CD4-positive, CD25-positive, alpha-beta regulatory T cell (primary cell): Measurements from ENCODE around the gene FCER2. TPM values are rescaled to one million over a fixed set of nuclear protein-coding genes. Genes with fewer than 3 reads are reported as not detected.
A peak's percentile ranks its signal among the peaks of the same experiment; 100 is the strongest.

Experiments used
- ATAC-seq, 2 donors: fragments of 150-1000 bp; cut with Tn5 transposase; one replicate each; pipeline ENCODE4 v1.10.0; 2021; ENCODE audit warnings: low read depth in 2 of 2, moderate number of reproducible peaks in 2 of 2, moderate library complexity in 1 of 2
- DNase-seq, 3 donors: peaks; one replicate each; pipeline versions ENCODE4 v3.0.0 to v3.0.0-alpha.2; 2012 to 2022; ENCODE audit warnings: mixed read lengths in 1 of 3
- H3K27ac ChIP-seq: one replicate; pipeline ENCODE4 v1.7.0; 2013; ENCODE audit warnings: mild to moderate bottlenecking, low read length; ENCODE audit not compliant: insufficient read depth, poor library complexity, severe bottlenecking
- H3K27me3 ChIP-seq: one replicate; pipeline ENCODE4 v1.7.0; 2013; ENCODE audit warnings: low read length; ENCODE audit not compliant: control insufficient read depth, insufficient read depth
- H3K36me3 ChIP-seq: one replicate; pipeline ENCODE4 v1.7.0; 2013; ENCODE audit warnings: mild to moderate bottlenecking, low read length, moderate library complexity; ENCODE audit not compliant: control insufficient read depth, insufficient read depth
- H3K4me1 ChIP-seq: 2 replicates; pipeline ENCODE4 v1.7.0; 2013; ENCODE audit warnings: mild to moderate bottlenecking, low read length; ENCODE audit not compliant: insufficient read depth, control insufficient read depth, poor library complexity, severe bottlenecking
- H3K4me3 ChIP-seq: one replicate; pipeline ENCODE4 v1.7.0; 2013; ENCODE audit warnings: low read depth, mild to moderate bottlenecking, low read length, moderate library complexity
- H3K9me3 ChIP-seq, 2 experiments: 1 replicate in 1 of 2; 2 replicates in 1 of 2; pipeline ENCODE4 v1.7.0; 2013; ENCODE audit warnings: low read length in 2 of 2, mild to moderate bottlenecking in 1 of 2, moderate library complexity in 1 of 2; ENCODE audit not compliant: control insufficient read depth in 2 of 2
- H3K27ac Mint-ChIP-seq, 3 donors: one replicate each; pipeline ENCODE4 v1.8.0; 2020 to 2022; ENCODE audit warnings: mild to moderate bottlenecking in 3 of 3, mixed read lengths in 3 of 3, moderate library complexity in 2 of 3
- H3K27me3 Mint-ChIP-seq: one replicate; pipeline ENCODE4 v1.8.0; 2022; ENCODE audit warnings: mild to moderate bottlenecking, mixed read lengths
- H3K36me3 Mint-ChIP-seq: one replicate; pipeline ENCODE4 v1.8.0; 2020; ENCODE audit warnings: mixed read lengths
- H3K4me1 Mint-ChIP-seq, 4 donors: one replicate each; pipeline ENCODE4 v1.8.0; 2020 to 2022; ENCODE audit warnings: mixed read lengths in 4 of 4, mild to moderate bottlenecking in 1 of 4
- H3K4me3 Mint-ChIP-seq, 4 donors: one replicate each; pipeline ENCODE4 v1.8.0; 2020 to 2022; ENCODE audit warnings: mild to moderate bottlenecking in 4 of 4, mixed read lengths in 4 of 4, moderate library complexity in 3 of 4
- H3K9me3 Mint-ChIP-seq, 7 donors: one replicate each; pipeline ENCODE4 v1.8.0; 2020 to 2022; ENCODE audit warnings: mixed read lengths in 7 of 7, mild to moderate bottlenecking in 3 of 7, moderate library complexity in 2 of 7
- polyA plus RNA-seq, 4 donors: library from polyadenylated mRNA; unstranded; fragments of 300-500 nt; fragmentation: Illumina TruSeq; gene quantifications; one replicate each; pipeline ENCODE4 v1.2.3, GENCODE V29; 2021
- total RNA-seq: library from RNA; stranded (reverse); gene quantifications from one replicate; pipeline ENCODE4 v1.2.3, GENCODE V29; 2022

The FCER2 gene
- total and polyA plus RNA-seq, 5 donors from 2014 or later, result 0.34 to 4.5 (median 0.48) TPM; not detected in 2

GRCh38 chr19:7678971-7679751 lies 22.8 kb downstream of the FCER2 start:
- Mint-ChIP-seq H3K4me3 (peak overlapping the region; percentile 38 to 88 (median 74)), H3K9me3 (peaks cover 0 to 1% (median 0%) of the 10 kb centered on the region in 7 donors), H3K36me3 (peaks cover 5% of the 10 kb centered on the region), H3K27me3 (peaks cover 31% of the 10 kb centered on the region), H3K27ac (peak overlapping the region; percentile 4 to 60 (median 20)), H3K4me1 (peaks cover 11 to 49% (median 20%) of the 10 kb centered on the region in 4 donors)
- DNase-seq (peak; percentile 60 to 82 (median 81)), ATAC-seq (peak; percentile 76 to 79)
- Histone ChIP-seq H3K27ac (no peak overlapping the region), H3K4me1 (peaks cover 40% of the 10 kb centered on the region), H3K9me3 (no peaks in the 10 kb centered on the region), H3K36me3 (peaks cover 6% of the 10 kb centered on the region), H3K4me3 (no peak overlapping the region), H3K27me3 (peaks cover 2% of the 10 kb centered on the region)

- peaks cover 0 to 1% (median 0%) of the 10 kb centered on the region in 7 donors for H3K9me3 Mint-ChIP-seq
- Histone ChIP-seq H3K36me3 (peaks cover 4% of the 10 kb centered on the region), H3K27ac (no peak overlapping the region), H3K4me1 (peaks cover 40% of the 10 kb centered on the region), H3K4me3 (no peak overlapping the region), H3K27me3 (peaks cover 2% of the 10 kb centered on the region), H3K9me3 (no peaks in the 10 kb centered on the region)
- H3K4me3 Mint-ChIP-seq, result peak overlapping the region in 2 of 4 donors; percentile 43 to 52
- H3K27ac Mint-ChIP-seq, result peak overlapping the region in 1 of 3 donors; percentile 69
- ATAC-seq (no peak), DNase-seq (no peak)
- H3K4me1 Mint-ChIP-seq, result peaks cover 11 to 46% (median 20%) of the 10 kb centered on the region in 4 donors
- H3K36me3 Mint-ChIP-seq, result peaks cover 4% of the 10 kb centered on the region
- peaks cover 45% of the 10 kb centered on the region for H3K27me3 Mint-ChIP-seq
Measured at GRCh38 chr19:7677669-7678311, 24.1 kb downstream of the FCER2 start.

- Mint-ChIP-seq H3K27me3 (peaks cover 45% of the 10 kb centered on the region), H3K9me3 (peaks cover 0 to 1% (median 0%) of the 10 kb centered on the region in 7 donors), H3K4me3 (peak within 1 kb of the TSS in 3 of 4 donors; percentile 43 to 52 (median 46)), H3K36me3 (no peaks in the 10 kb centered on the region), H3K27ac (peak within 1 kb of the TSS in 1 of 3 donors; percentile 87), H3K4me1 (peaks cover 11 to 43% (median 19%) of the 10 kb centered on the region in 4 donors)
- Histone ChIP-seq H3K4me1 (peaks cover 35% of the 10 kb centered on the region), H3K4me3 (no peak within 1 kb of the TSS), H3K27me3 (peaks cover 2% of the 10 kb centered on the region), H3K9me3 (no peaks in the 10 kb centered on the region), H3K27ac (no peak within 1 kb of the TSS), H3K36me3 (no peaks in the 10 kb centered on the region)
- ATAC-seq, result no peak
- DNase-seq, result no peak
Measured at GRCh38 chr19:7676854-7677253, 25.1 kb downstream of the FCER2 start, which contains the start of gene MCEMP1. TSS of gene MCEMP1 (plus strand) at chr19:7677090. CDS start at chr19:7677121, 31 bp downstream.

DNA sequence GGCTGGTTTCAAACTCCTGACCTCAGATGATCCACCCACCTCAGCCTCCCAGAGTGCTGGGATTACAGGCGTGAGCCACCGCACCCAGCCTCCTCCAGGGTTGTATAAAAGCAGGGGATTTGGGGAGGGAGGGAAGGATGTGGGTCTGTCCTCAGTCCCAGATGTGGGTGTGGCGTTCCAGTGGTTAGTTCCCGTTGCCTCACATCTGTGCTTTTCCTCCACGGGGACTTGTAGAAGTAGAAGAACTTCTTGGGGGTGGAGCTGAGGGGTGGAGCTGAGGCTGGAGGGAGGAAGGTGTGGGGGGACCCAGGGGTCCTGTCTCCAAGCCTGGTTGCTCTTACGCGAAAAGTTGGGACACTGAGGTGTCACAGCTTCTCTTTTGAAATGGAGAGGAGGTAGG lies 25.6 kb downstream of the FCER2 start:
- peaks cover 49% of the 10 kb centered on the region for H3K27me3 Mint-ChIP-seq
- peaks cover 0 to 1% (median 0%) of the 10 kb centered on the region in 7 donors for H3K9me3 Mint-ChIP-seq
- Histone ChIP-seq H3K27ac (no peak overlapping the region), H3K36me3 (no peaks in the 10 kb centered on the region), H3K9me3 (no peaks in the 10 kb centered on the region), H3K27me3 (peaks cover 2% of the 10 kb centered on the region), H3K4me1 (peaks cover 30% of the 10 kb centered on the region), H3K4me3 (no peak overlapping the region)
- no peak for DNase-seq
- peak overlapping the region in 1 of 4 donors; percentile 52 for H3K4me3 Mint-ChIP-seq
- H3K27ac Mint-ChIP-seq, result no peak overlapping the region
- H3K36me3 Mint-ChIP-seq, result no peaks in the 10 kb centered on the region
- H3K4me1 Mint-ChIP-seq, result peaks cover 9 to 40% (median 16%) of the 10 kb centered on the region in 4 donors
- no peak for ATAC-seq

DNA sequence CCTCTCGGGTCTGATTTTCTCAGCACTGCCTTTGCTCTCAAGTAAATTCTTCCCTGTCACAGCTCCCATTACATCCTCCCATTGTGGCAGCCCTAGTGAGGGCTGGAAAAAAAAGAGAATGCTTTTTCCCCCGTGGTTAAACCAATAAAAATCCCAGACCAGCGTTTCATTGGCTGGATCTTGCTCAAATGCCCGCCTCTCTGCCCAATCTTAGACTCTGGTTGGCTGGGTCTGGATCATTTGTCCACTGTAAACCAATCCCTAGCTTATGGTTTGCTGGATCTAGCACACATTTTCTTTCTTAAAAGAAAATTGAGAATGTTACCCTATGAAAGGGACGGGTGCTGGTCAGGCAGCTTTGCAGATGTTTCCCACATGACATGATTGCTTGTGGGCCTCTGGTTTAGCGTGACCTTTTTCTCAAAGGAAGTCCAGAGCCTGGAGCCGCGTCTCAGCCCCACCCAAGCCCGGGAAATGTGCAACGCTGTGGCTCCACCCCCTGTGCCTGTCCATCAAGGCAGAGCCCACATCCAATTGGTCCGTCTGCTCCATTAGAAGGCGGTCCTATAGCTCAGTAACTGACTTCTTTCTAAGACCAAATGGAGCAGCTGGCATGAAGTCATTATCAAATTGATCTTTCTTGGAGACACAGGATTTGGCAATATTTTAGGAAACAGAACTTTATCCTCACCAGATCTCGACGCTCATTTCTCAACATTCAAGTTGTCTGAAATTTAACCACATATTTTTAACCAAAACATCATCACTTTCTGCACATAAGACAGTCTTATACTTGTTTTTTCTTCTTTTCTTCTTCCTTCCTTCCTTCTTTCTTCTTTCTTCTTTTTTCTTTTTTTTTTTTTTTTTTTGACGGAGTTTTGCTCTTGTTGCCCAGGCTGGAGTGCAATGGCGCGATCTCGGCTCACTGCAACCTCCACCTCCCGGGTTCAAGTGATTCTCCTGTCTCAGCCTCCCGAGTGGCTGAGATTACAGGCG lies 27.6 kb downstream of the FCER2 start:
- peak overlapping the region in 1 of 4 donors; percentile 61 for H3K4me3 Mint-ChIP-seq
- Histone ChIP-seq H3K4me3 (no peak overlapping the region), H3K27me3 (peaks cover 2% of the 10 kb centered on the region), H3K36me3 (no peaks in the 10 kb centered on the region), H3K27ac (no peak overlapping the region), H3K4me1 (peaks cover 18% of the 10 kb centered on the region), H3K9me3 (no peaks in the 10 kb centered on the region)
- peak in 1 of 3 donors; percentile 70 for DNase-seq
- H3K27me3 Mint-ChIP-seq, result peaks cover 59% of the 10 kb centered on the region
- peaks cover 8 to 35% (median 13%) of the 10 kb centered on the region in 4 donors for H3K4me1 Mint-ChIP-seq
- no peak overlapping the region for H3K27ac Mint-ChIP-seq
- peak in 1 of 2 donors; percentile 38 for ATAC-seq
- H3K36me3 Mint-ChIP-seq, result no peaks in the 10 kb centered on the region
- H3K9me3 Mint-ChIP-seq, result peaks cover 0 to 1% (median 0%) of the 10 kb centered on the region in 7 donors

DNA sequence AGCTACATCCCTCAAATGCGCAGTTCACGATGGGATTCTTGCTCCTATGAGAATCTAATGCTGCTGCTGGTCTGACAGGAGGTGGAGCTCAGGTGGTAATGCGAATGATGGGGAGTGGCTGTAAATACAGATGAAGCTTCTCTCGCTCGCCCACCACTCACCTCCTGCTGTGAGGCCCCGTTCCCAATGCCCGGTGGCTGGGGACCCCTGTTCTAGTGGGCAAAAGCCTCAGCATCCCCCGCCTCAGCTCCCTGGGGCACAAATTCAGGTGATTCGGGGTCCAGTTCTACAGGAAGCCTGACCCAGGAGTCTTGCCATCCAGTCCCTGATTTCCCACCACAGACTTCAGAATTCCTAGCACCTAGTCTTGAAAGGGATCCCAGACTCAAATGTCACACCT lies 29.4 kb downstream of the FCER2 start:
- Mint-ChIP-seq H3K27me3 (peaks cover 54% of the 10 kb centered on the region), H3K27ac (no peak overlapping the region), H3K9me3 (peaks cover 0 to 1% (median 0%) of the 10 kb centered on the region in 7 donors), H3K36me3 (no peaks in the 10 kb centered on the region), H3K4me3 (no peak overlapping the region), H3K4me1 (peaks cover 5 to 24% (median 10%) of the 10 kb centered on the region in 4 donors)
- no peak overlapping the region for H3K4me3 ChIP-seq
- no peak overlapping the region for H3K27ac ChIP-seq
- ATAC-seq, result no peak
- DNase-seq, result no peak
- H3K36me3 ChIP-seq, result no peaks in the 10 kb centered on the region
- no peaks in the 10 kb centered on the region for H3K9me3 ChIP-seq
- H3K27me3 ChIP-seq, result peaks cover 2% of the 10 kb centered on the region
- H3K4me1 ChIP-seq, result peaks cover 12% of the 10 kb centered on the region

DNA sequence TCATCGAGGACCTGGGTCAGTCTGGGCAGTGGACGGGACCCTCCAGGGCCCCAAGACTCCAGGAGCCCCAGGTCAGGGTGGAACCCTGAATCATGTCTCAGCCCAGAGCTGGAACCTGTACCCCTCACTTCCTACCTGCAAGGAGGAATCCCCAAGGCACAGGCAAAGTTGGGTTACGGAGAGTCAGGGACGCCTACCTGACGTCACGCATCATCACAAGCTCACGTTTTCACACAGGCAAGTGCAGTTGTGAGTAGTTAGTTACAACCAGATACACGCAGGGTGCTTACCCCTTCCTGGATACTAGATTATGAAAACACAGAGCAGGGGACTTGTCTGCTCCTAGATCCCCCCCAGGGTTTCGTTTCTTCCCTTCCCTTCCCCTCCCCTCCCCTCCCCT lies 31.1 kb downstream of the FCER2 start:
- Mint-ChIP-seq H3K4me1 (peaks cover 2 to 11% (median 6%) of the 10 kb centered on the region in 4 donors), H3K27me3 (peaks cover 44% of the 10 kb centered on the region), H3K36me3 (no peaks in the 10 kb centered on the region), H3K27ac (no peak overlapping the region), H3K9me3 (peaks cover 0 to under 1% (median 0%) of the 10 kb centered on the region in 7 donors), H3K4me3 (peak overlapping the region in 1 of 4 donors; percentile 62)
- no peak overlapping the region for H3K27ac ChIP-seq
- H3K27me3 ChIP-seq, result peaks cover under 1% of the 10 kb centered on the region
- no peaks in the 10 kb centered on the region for H3K9me3 ChIP-seq
- no peak overlapping the region for H3K4me3 ChIP-seq
- DNase-seq (no peak), ATAC-seq (no peak)
- H3K4me1 ChIP-seq, result peaks cover 3% of the 10 kb centered on the region
- H3K36me3 ChIP-seq, result no peaks in the 10 kb centered on the region
